Kasumi-1 (cell line): ENCODE measurements around the gene COX19.

Source experiments
- DNase-seq, 2 experiments: peaks; one replicate each; lab custom pipeline; 2025; lab: John Stamatoyannopoulos, UW

The COX19 gene

GRCh38 chr7:978049-978346 lies 2.6 kb upstream of the COX19 start:
- DNase-seq, result no peak

- no peak for DNase-seq
These were observed 2.1 kb upstream of the COX19 start for GRCh38 chr7:977326-978048.

GRCh38 chr7:976901-977325 lies 1.6 kb upstream of the COX19 start:
- DNase-seq, result no peak

GRCh38 chr7:975702-976473 lies 539 bp upstream of the COX19 start:
- DNase-seq, result no peak

- DNase-seq, result no peak
These were observed 1.2 kb downstream of the COX19 start for GRCh38 chr7:974172-974571.

- DNase-seq, result no peak
These were observed 2.0 kb downstream of the COX19 start for GRCh38 chr7:973312-973711.

- no peak for DNase-seq
These were observed 2.6 kb downstream of the COX19 start for GRCh38 chr7:972676-973309.

GRCh38 chr7:972110-972509 lies 3.2 kb downstream of the COX19 start:
- DNase-seq, result no peak

GRCh38 chr7:970744-971143 lies 4.6 kb downstream of the COX19 start:
- no peak for DNase-seq

- DNase-seq, result no peak
These were observed 5.9 kb downstream of the COX19 start for GRCh38 chr7:969403-969802.

- DNase-seq, result no peak
These were observed 6.9 kb downstream of the COX19 start for GRCh38 chr7:968205-969105.

GRCh38 chr7:967361-968082 lies 7.8 kb downstream of the COX19 start:
- no peak for DNase-seq

GRCh38 chr7:966291-967069 lies 8.9 kb downstream of the COX19 start:
- no peak for DNase-seq

- peak; percentile 11 to 12 for DNase-seq
These were observed 10.7 kb downstream of the COX19 start for GRCh38 chr7:964401-965231.

GRCh38 chr7:963236-964078 lies 11.9 kb downstream of the COX19 start:
- no peak for DNase-seq

- no peak for DNase-seq
These were observed 12.8 kb downstream of the COX19 start for GRCh38 chr7:962401-963081.

- no peak for DNase-seq
These were observed 13.6 kb downstream of the COX19 start for GRCh38 chr7:961546-962400.
